Thyroid gland (tissue), 4 donors: Measurements from ENCODE around the gene TAF3. TPM values are rescaled to one million over a fixed set of nuclear protein-coding genes. Genes with fewer than 3 reads are reported as not detected.

ENCODE experiments used
- DNase-seq, 2 donors: peaks; one replicate each; pipeline ENCODE4 v3.0.0-alpha.2; 2019
- H3K27ac ChIP-seq, 3 donors: fragments of 200-600 bp; sonication (generic); 1 replicate in 2 of 3; 2 replicates in 1 of 3; pipeline ENCODE4 v1.5.1; 2016 to 2019; ENCODE audit warnings: mild to moderate bottlenecking in 1 of 3, moderate library complexity in 1 of 3
- H3K27me3 ChIP-seq: fragments of 200-600 bp; sonication (generic); one replicate; pipeline ENCODE4 v1.5.1; 2019
- H3K36me3 ChIP-seq, 2 donors: fragments of 200-600 bp; sonication (generic); one replicate each; pipeline ENCODE4 v1.5.1; 2016 to 2019
- H3K4me1 ChIP-seq, 2 donors: fragments of 200-600 bp; sonication (generic); one replicate each; pipeline ENCODE4 v1.5.1; 2017 to 2019
- H3K4me3 ChIP-seq, 3 donors: fragments of 200-600 bp; sonication (generic); replicated peaks in 1 of 3; 1 replicate in 2 of 3; 2 replicates in 1 of 3; pipeline ENCODE4 v1.5.1; 2016; ENCODE audit warnings: mild to moderate bottlenecking in 1 of 3
- H3K9me3 ChIP-seq: fragments of 200-600 bp; sonication (generic); one replicate; pipeline ENCODE4 v1.5.1; 2017
- CTCF ChIP-seq, 6 experiments: fragments of 200-600 bp in 3 of 6; fragments of 450-650 bp in 3 of 6; sonication (generic) in 3 of 6; IDR thresholded peaks; one replicate each; pipeline ENCODE4 v1.5.1; 2016 to 2019; ENCODE audit warnings: antibody characterized with exemption in 6 of 6, mild to moderate bottlenecking in 2 of 6, inconsistent platforms in 1 of 6, moderate library complexity in 1 of 6
- POLR2A ChIP-seq, 2 donors: fragments of 450-650 bp; IDR thresholded peaks; one replicate each; pipeline ENCODE4 v1.6.1; 2017; ENCODE audit warnings: antibody characterized with exemption in 2 of 2, mild to moderate bottlenecking in 2 of 2, moderate library complexity in 1 of 2
- WGBS, 2 donors: methylation state at CpG; one replicate each; pipeline ENCODE4 v1.1.5; 2017; 5-methylcytosine and 5-hydroxymethylcytosine counted together
- intact Hi-C: fragments of 100-400 bp; cut with DNase I; formaldehyde crosslinking; loops from one replicate; pipeline ENCODE4 v1.15.1; 2023
- total RNA-seq, 4 donors: library from RNA; depleted of rRNA; stranded (reverse); fragments of >200 nt; gene quantifications; one replicate each; pipeline ENCODE4 v1.2.3, GENCODE V29; 2016

The TAF3 gene
- total RNA-seq, 4 donors from 2014 or later = 6.7 to 11.0 (median 8.6) TPM

DNA sequence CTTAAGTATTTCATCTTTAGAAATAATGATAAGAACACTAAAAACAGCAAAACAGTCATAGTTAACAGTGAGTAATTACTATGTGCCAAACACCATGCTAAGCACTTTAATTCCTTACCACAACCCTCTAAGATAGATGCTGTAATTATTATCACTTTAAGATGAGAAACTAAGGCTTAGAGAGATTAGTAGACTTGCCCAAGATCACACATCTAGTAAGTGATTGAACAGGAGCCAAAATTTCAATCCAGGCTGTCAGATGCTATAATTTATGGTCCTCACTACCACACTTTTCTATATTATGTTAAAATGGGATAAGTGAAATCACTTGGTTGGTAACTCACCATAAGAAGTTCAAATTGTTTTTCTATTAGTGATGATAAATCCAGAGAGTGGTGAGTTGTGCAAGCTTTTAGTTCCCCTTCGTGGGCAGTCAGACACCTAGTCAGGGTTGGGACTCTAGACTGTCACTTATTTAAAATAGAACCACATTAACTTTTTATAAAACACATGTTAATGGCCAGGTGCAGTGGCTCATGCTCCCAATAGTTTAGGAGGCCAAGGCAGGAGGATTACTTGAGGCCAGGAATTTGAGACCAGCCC lies 150.3 kb downstream of the TAF3 start:
- Histone ChIP-seq H3K4me3 (no peak overlapping the region), H3K27me3 (no peaks in the 10 kb centered on the region), H3K9me3 (no peaks in the 10 kb centered on the region), H3K36me3 (peaks cover 4 to 5% of the 10 kb centered on the region in 2 donors), H3K4me1 (peaks cover 10 to 14% of the 10 kb centered on the region in 2 donors), H3K27ac (no peak overlapping the region)
- TF ChIP-seq CTCF (IDR thresholded peaks at IDR 0.05) (no peak), POLR2A (IDR thresholded peaks at IDR 0.05) (no peak)
- intact Hi-C loops = no loop called here
- DNase-seq = no peak
- 80 to 95% methylated on average over 1 of the region's 1 CpG for WGBS, 2 donors

DNA sequence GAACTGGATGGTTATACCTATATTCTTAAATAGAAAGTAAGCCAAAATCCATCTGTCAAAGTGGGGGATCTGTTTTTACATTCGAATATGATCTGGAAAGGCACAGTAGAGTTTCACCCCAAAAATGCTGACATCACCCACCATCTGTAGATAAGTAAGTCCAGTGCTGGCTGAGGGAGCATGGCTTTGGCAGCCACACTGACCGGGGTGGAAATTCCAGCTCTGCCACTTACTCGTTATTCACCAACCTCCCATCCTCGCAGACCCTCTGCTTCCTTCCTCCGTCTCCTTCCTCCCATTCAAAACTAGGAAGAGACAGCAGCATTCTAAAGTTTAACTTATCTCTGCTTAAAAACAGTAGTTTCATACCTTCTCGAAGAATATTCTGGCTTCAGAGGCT lies 151.3 kb downstream of the TAF3 start:
- no peak overlapping the region for H3K4me3 ChIP-seq
- peaks cover 10 to 14% of the 10 kb centered on the region in 2 donors for H3K4me1 ChIP-seq
- intact Hi-C loops = no loop called here
- H3K27me3 ChIP-seq = no peaks in the 10 kb centered on the region
- H3K9me3 ChIP-seq = no peaks in the 10 kb centered on the region
- peak; percentile 31 to 45 for DNase-seq
- no peak overlapping the region for H3K27ac ChIP-seq
- TF ChIP-seq CTCF (IDR thresholded peaks at IDR 0.05) = no peak
- TF ChIP-seq POLR2A (IDR thresholded peaks at IDR 0.05) = no peak
- H3K36me3 ChIP-seq = peaks cover 1 to 2% of the 10 kb centered on the region in 2 donors
- WGBS, 2 donors = 43 to 45% methylated on average over 6 of the region's 6 CpGs

DNA sequence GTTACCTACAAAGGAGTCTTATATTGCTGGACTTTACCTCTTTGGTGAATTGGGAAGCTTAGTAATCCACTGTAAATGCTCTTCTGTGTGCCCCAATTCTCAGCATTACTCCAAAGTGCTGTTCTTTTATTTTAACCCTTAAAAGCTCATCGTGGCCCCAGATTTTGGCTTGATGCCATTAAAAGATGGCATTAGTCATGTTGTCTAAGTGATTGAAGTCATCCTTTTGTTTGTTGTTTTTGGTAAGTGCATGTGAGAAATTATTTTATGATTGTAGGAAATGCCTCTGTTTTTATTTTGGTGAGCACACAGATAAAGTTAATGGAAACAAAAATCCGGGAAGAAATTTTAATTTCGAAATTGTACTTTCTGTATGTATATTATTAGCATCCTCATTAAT lies 153.6 kb downstream of the TAF3 start:
- WGBS, 2 donors = 78 to 80% methylated on average over 3 of the region's 3 CpGs
- no peaks in the 10 kb centered on the region for H3K27me3 ChIP-seq
- no peak overlapping the region for H3K4me3 ChIP-seq
- peaks cover 10 to 14% of the 10 kb centered on the region in 2 donors for H3K4me1 ChIP-seq
- intact Hi-C loops = no loop called here
- H3K9me3 ChIP-seq = no peaks in the 10 kb centered on the region
- TF ChIP-seq POLR2A (IDR thresholded peaks at IDR 0.05) (no peak), CTCF (IDR thresholded peaks at IDR 0.05) (no peak)
- no peak for DNase-seq
- no peaks in the 10 kb centered on the region for H3K36me3 ChIP-seq
- no peak overlapping the region for H3K27ac ChIP-seq

DNA sequence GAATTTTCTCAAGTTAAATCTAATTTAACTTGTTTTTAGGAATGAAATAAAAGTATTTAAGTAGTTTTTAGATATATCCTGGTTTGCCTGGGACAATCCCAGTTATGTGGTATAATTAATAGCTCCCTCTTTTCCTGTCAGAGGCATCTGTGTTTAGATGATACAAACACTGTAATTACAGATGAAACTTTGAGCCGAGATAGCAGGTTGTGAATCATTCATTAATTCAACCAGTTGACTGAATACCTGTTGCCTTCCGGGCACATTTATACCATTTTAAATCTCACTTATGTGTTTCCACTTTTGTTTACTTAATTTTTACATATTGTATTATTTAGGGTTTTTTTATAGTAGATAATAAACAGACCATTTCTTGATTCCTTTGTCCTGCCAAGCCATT lies 154.1 kb downstream of the TAF3 start:
- H3K36me3 ChIP-seq = no peaks in the 10 kb centered on the region
- TF ChIP-seq CTCF (IDR thresholded peaks at IDR 0.05) = no peak
- no peak for TF ChIP-seq POLR2A (IDR thresholded peaks at IDR 0.05)
- intact Hi-C loops = no loop called here
- no peak overlapping the region for H3K27ac ChIP-seq
- no peaks in the 10 kb centered on the region for H3K27me3 ChIP-seq
- peaks cover 10 to 14% of the 10 kb centered on the region in 2 donors for H3K4me1 ChIP-seq
- 87 to 91% methylated on average over 2 of the region's 2 CpGs for WGBS, 2 donors
- DNase-seq = no peak
- H3K4me3 ChIP-seq = no peak overlapping the region
- H3K9me3 ChIP-seq = no peaks in the 10 kb centered on the region

- Histone ChIP-seq H3K36me3 (no peaks in the 10 kb centered on the region), H3K4me3 (no peak overlapping the region), H3K4me1 (peaks cover 7 to 9% of the 10 kb centered on the region in 2 donors), H3K9me3 (no peaks in the 10 kb centered on the region), H3K27ac (no peak overlapping the region), H3K27me3 (no peaks in the 10 kb centered on the region)
- intact Hi-C loops = no loop called here
- TF ChIP-seq POLR2A (IDR thresholded peaks at IDR 0.05) (no peak), CTCF (IDR thresholded peaks at IDR 0.05) (no peak)
- no peak for DNase-seq
- 88 to 89% methylated on average over 1 of the region's 1 CpG for WGBS, 2 donors
Measured at GRCh38 chr10:7980196-7980595, 161.9 kb downstream of the TAF3 start.
